ENCODE data around the gene ADAMTS9. TPM values are rescaled to one million over a fixed set of nuclear protein-coding genes. Genes with fewer than 3 reads are reported as not detected.

ADAMTS9 gene
- total and polyA plus RNA-seq, 10 of the 15 experiments (the other 5 are each of a cell fraction or from before 2014, with no cell fraction given) = 0.08 TPM; not detected in 9

DNA sequence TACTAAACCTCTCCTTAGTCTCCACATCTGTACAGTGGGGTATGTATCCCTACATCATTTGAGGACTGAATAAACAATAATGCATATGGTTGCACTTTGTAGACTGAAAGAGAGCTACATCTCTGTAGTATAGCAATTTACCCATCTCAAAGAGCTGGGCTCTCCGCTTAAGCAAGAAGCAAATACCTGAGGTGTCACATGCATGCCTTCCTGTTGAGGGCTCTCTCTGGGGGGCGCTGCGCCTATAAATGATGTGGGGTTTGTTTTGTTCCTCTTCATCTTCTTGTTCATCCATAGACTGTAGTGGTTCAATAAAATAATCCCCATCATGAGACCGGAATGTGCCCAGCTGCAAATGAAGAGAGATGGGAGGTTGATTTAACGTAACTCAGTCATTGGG is 6.8 kb downstream of the ADAMTS9 start (continued):
- TF ChIP-seq CHD2 (IDR thresholded peaks at IDR 0.05; ENCODE audit: borderline replicate concordance, low read depth, low read length) (no peak), EZH2 (IDR thresholded peaks at IDR 0.05; ENCODE audit: borderline replicate concordance, control insufficient read depth, low read depth, low read length) (no peak), SIN3A (IDR thresholded peaks at IDR 0.05; ENCODE audit: low read depth, low read length) (no peak), BHLHE40 (IDR thresholded peaks at IDR 0.05; ENCODE audit: borderline replicate concordance in 1 of 2, low read depth in 2 of 2, low read length in 1 of 2) (no peak)

- H3K4me3 ChIP-seq = no peak overlapping the region
- H3K27me3 ChIP-seq (replicated peaks in 1 of 2; ENCODE audit: control insufficient read depth in 2 of 2, insufficient read depth in 2 of 2, low read length in 1 of 2) = peaks cover 0 to 1% of the 10 kb centered on the region in 2 experiments; a peak in 1 of 4 replicates
- RAD21 ChIA-PET (ENCODE audit: unreplicated experiment) = no interaction called here
- H3K36me3 ChIP-seq (ENCODE audit: control insufficient read depth in 2 of 2, insufficient read depth in 2 of 2, low read length in 1 of 2) = no peaks in the 10 kb centered on the region
- no peak overlapping the region for H2AFZ ChIP-seq (ENCODE audit: control insufficient read depth, low read depth, low read length)
- H3K4me2 ChIP-seq (ENCODE audit: control insufficient read depth, insufficient read depth) = no peak overlapping the region
- H3K4me1 ChIP-seq (ENCODE audit: control insufficient read depth, insufficient read depth, low read length) = no peaks in the 10 kb centered on the region
- H3K27ac ChIP-seq (ENCODE audit: control insufficient read depth, insufficient read depth) = no peak overlapping the region
- H3K9ac ChIP-seq (ENCODE audit: control insufficient read depth, insufficient read depth, low read length) = no peak overlapping the region
- SMC1A ChIA-PET (ENCODE audit: uncharacterized antibody, unreplicated experiment) = no interaction called here
- ATAC-seq = no peak
- H4K20me1 ChIP-seq (ENCODE audit: control insufficient read depth, insufficient read depth) = no peaks in the 10 kb centered on the region
- no peak for DNase-seq (ENCODE audit: low read depth, low spot score)
- WGBS (ENCODE audit: insufficient coverage, insufficient replicate concordance, low lambda C conversion rate, missing lambda C conversion rate) = 18% methylated on average over 4 of the region's 4 CpGs
- no peaks in the 10 kb centered on the region for H3K9me3 ChIP-seq (replicated peaks; ENCODE audit: control insufficient read depth, insufficient read depth, low read length)
- CTCF ChIA-PET = no interaction called here
- no TSS peak for BruUV-seq (replicated peaks)
- no peaks in the 10 kb centered on the region for H3K79me2 ChIP-seq (ENCODE audit: control insufficient read depth, insufficient read depth, low read length)
- POLR2A ChIA-PET = no interaction called here
- intact Hi-C loops (cut with micrococcal nuclease; ENCODE audit: unreplicated experiment) = no loop called here
- FAIRE-seq = no peak
- in situ Hi-C loops (cut with MboI) = no loop called here
- no peak for TF ChIP-seq MTA3 (IDR thresholded peaks at IDR 0.05; ENCODE audit: borderline replicate concordance, low read length)
- TF ChIP-seq FOXM1 (IDR thresholded peaks at IDR 0.05; ENCODE audit: low read depth, low read length) = no peak
- TF ChIP-seq, protein P1, sequence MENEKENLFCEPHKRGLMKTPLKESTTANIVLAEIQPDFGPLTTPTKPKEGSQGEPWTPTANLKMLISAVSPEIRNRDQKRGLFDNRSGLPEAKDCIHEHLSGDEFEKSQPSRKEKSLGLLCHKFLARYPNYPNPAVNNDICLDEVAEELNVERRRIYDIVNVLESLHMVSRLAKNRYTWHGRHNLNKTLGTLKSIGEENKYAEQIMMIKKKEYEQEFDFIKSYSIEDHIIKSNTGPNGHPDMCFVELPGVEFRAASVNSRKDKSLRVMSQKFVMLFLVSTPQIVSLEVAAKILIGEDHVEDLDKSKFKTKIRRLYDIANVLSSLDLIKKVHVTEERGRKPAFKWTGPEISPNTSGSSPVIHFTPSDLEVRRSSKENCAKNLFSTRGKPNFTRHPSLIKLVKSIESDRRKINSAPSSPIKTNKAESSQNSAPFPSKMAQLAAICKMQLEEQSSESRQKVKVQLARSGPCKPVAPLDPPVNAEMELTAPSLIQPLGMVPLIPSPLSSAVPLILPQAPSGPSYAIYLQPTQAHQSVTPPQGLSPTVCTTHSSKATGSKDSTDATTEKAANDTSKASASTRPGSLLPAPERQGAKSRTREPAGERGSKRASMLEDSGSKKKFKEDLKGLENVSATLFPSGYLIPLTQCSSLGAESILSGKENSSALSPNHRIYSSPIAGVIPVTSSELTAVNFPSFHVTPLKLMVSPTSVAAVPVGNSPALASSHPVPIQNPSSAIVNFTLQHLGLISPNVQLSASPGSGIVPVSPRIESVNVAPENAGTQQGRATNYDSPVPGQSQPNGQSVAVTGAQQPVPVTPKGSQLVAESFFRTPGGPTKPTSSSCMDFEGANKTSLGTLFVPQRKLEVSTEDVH (IDR thresholded peaks at IDR 0.05; ENCODE audit: low read depth, partially characterized antibody) = no peak
- no peak for TF ChIP-seq SMC3 (IDR thresholded peaks at IDR 0.05; ENCODE audit: borderline replicate concordance, low read length)
- no peak for TF ChIP-seq ZBTB33 (IDR thresholded peaks at IDR 0.05)
- no peak for TF ChIP-seq ZBTB4 (CRISPR knock-in tag; IDR thresholded peaks at IDR 0.05)
- TF ChIP-seq KAT2A (conservative IDR thresholded peaks at IDR 0.05; ENCODE audit: control insufficient read depth, low read depth, low read length) = no peak
- TF ChIP-seq, protein P2, sequence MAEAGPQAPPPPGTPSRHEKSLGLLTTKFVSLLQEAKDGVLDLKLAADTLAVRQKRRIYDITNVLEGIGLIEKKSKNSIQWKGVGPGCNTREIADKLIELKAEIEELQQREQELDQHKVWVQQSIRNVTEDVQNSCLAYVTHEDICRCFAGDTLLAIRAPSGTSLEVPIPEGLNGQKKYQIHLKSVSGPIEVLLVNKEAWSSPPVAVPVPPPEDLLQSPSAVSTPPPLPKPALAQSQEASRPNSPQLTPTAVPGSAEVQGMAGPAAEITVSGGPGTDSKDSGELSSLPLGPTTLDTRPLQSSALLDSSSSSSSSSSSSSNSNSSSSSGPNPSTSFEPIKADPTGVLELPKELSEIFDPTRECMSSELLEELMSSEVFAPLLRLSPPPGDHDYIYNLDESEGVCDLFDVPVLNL (IDR thresholded peaks at IDR 0.05; ENCODE audit: low read depth, low read length) = no peak
- no peak for TF ChIP-seq ASH2L (IDR thresholded peaks at IDR 0.05; ENCODE audit: borderline replicate concordance, low read depth)
- no peak for TF ChIP-seq TCF12 (IDR thresholded peaks at IDR 0.05; ENCODE audit: low read depth, low read length)
Measured at GRCh38 chr3:64680334-64680733, 7.5 kb downstream of the ADAMTS9 start.
